ENCODE data around the gene CLCN6. TPM values are rescaled to one million over a fixed set of nuclear protein-coding genes. Genes with fewer than 3 reads are reported as not detected.

CLCN6 gene
- total RNA-seq, 4 donors from 2014 or later, result 14.4 to 20.4 (median 18.0) TPM

- peak in 1 of 3 donors; percentile 66 for TF ChIP-seq CTCF (IDR thresholded peaks at IDR 0.05)
- peak; percentile 61 for ATAC-seq (ENCODE audit: low FRiP score)
- DNase-seq (ENCODE audit: low spot score), result no peak
Observed at GRCh38 chr1:11784993-11785769, 20.8 kb upstream of the CLCN6 start.

GRCh38 chr1:11786168-11786567 lies 19.8 kb upstream of the CLCN6 start:
- no peak for TF ChIP-seq CTCF (IDR thresholded peaks at IDR 0.05)
- ATAC-seq (ENCODE audit: low FRiP score), result no peak

GRCh38 chr1:11787251-11787803 lies 18.7 kb upstream of the CLCN6 start:
- DNase-seq (ENCODE audit: low spot score) (no peak), ATAC-seq (ENCODE audit: low FRiP score) (peak; percentile 62)
- TF ChIP-seq CTCF (IDR thresholded peaks at IDR 0.05), result no peak

More at GRCh38 chr1:11786168-11786567, 19.8 kb upstream of the CLCN6 start:
- DNase-seq (ENCODE audit: low spot score), result no peak

GRCh38 chr1:11787804-11788436 lies 18.1 kb upstream of the CLCN6 start:
- DNase-seq (ENCODE audit: low spot score) (no peak), ATAC-seq (ENCODE audit: low FRiP score) (no peak)
- TF ChIP-seq CTCF (IDR thresholded peaks at IDR 0.05), result no peak

GRCh38 chr1:11788549-11789053 lies 17.4 kb upstream of the CLCN6 start:
- DNase-seq (ENCODE audit: low spot score), result no peak
- ATAC-seq (ENCODE audit: low FRiP score), result no peak

More at GRCh38 chr1:11788549-11789053, 17.4 kb upstream of the CLCN6 start:
- TF ChIP-seq CTCF (IDR thresholded peaks at IDR 0.05), result no peak
